ENCODE measurements around the gene SALL1.
A peak's percentile ranks its signal among the peaks of the same experiment; 100 is the strongest.

The SALL1 gene

DNA sequence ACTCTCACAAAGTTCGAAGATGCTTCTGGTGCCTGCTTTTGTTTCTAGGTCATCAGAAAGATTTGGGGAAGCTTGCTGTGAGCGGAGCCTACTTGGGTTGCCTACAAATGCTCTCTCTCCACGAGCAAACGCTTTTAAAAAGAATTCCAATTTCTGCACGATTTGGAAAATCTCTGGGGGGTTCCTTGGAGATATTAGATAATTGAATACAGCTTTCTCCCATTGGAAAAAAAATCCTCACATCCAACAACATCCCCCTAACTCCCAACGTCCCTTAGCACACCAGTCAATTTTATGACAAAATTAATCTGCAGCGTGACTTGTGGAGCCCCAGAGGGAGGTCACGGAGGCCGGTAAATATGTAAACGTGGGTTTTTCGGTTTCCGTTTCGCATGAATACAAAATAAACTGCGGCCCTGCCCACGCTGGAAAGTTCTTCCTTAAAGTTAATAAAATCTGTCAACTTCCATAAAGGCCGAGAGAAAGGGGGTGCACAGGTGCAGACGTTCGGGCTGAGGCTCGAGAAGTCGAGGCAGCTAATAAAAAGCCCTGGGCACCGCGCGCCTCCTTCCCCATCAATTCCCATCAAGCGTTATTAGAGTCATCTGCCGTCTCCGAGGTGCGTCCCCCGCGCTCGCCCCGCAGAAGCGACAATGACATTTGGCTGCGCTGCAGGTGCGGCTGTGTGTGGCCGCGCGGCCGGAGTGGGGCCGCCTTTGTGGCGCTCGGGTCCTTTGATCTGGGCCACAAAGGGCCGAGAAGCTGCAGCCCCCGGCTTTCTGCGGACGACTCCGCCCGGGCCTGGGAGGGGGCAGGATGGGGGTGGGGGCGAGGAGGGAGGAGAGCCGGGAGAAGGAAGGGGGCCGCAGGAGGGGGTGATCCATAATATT lies 37.6 kb downstream of the SALL1 start:
- DNase-seq = peak in 1 of 56 donors; percentile 5

DNA sequence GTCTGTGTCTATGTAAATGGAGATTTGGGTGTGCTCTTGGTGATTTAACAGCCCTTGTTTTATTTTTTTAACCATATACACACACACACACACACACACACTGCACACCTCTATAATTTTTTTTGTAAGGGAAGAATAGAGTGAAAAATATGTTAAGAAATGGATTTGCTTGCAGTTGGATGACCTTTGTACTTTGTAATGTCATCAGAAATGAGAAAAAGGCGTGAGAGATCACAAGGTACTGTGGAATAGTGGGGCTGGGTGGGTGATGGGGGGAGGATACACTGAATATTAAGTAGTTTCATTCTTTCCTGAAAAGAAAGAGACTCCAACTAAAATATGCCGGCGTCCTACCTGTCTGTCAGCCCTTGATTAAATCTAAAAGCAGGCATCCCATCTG lies 38.7 kb downstream of the SALL1 start:
- no peak for DNase-seq

DNA sequence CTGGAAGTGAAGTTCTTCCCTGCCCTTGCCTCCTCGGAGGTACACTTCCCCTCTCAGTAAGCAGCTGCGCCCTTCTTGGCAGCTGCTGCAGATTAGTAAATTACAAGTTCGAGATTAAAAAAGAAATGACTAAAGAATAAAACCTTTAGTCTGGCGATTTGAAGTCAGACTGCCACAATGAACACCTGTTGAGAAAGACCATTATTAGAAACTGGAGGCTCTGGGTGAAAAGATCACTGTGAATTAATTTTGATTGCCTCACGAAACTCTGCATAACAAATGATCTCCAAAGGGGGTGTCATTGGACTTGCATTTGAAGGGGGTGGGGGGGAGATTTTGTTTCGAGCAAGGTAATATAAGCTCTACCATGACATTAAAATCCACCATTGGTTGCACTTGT lies 39.3 kb downstream of the SALL1 start:
- DNase-seq = no peak

DNA sequence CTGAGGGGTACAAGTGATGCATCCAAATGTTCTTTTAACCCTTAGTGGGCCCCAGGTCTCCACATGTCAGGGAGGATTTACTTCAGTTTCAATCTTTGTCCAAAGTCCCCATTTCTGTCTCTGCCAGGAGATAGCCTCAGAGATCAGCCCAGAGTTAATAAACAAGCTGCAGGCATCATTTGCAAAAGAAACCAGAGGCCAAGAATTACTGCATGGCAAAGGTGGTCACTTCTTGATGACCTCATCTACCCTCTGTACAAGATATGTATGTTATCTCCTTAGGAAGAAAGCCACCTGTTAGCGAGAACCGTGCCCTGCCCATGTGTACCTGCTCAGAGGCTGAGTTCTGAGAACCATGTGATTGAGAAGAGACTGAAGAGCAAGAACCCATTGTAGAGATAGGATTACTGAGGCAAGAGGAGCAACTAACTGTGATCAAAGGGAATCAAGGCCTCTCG lies 40.3 kb downstream of the SALL1 start:
- DNase-seq = no peak

DNA sequence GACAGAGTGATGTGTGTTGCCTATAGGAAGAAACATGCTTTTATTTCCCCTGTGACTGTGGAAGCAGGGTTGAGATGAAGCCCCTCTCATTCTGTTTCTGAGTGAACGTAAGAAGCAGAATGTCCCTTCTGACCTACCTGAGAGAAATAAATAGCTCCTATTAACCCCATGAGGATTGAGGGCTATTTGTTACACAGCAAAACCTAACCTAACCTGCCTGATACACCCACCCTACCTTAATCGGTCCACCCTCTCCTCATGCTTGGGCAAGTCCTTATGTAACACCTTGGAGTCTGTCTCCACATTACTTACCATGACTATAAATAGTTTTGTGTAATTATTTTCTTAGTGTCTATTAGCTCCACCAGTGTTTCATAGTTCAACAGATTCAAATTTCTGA lies 41.9 kb downstream of the SALL1 start:
- DNase-seq = no peak

DNA sequence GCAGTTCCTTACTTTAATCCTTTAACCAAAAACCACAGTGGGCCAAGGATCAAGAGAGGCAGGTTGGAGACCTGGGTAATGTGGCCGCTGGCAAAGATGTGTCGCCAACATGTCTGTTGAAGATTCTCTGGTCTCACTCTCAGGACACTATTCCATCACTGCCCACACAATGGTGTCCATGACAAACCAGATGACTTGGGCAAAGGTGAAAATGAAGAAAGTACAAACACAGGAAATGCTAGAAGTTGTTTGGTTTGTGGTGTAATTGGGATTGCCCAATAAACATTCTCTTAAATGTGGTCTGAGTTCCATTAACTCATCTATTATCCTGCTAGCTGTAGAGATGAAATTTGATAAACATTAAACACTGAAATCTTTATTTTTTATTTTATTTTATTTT lies 43.3 kb downstream of the SALL1 start:
- DNase-seq = no peak

DNA sequence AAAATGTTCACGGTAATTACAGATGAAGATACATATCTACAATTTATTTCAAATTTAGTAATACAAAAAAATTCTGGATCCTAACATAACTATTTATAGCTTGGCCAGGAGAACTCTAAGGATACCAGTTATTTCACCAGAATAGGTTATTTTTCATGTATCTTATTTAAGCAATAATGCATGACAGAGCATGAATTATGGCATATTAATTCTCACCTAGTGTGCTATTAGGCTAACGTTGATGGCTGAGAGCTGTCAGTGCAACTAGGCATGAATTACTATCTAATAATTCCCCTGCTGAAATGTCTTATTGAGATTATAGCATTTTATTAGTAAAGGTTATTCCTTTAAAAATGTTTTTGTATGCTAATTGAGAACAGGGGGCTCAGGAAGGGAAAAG lies 44.5 kb downstream of the SALL1 start:
- no peak for DNase-seq

DNA sequence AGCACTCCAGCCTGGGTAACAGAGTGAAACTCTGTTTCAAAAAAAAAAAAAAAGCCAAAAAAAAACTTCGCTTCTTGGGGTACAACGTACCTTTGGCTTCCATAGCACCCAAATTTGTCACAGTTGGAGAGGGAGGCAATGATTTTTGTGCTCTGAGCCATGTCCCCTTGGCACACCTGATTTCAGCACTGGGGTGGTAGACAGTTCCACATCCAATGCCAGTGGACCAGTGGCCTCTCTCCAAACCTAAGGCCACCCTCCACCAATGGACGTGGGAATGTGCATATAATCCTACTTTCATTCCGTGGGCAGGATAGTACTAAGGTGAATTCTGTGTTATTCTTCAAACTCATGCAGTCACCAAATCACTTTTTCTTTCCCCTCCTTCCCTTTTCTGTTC lies 47.5 kb downstream of the SALL1 start:
- no peak for DNase-seq

DNA sequence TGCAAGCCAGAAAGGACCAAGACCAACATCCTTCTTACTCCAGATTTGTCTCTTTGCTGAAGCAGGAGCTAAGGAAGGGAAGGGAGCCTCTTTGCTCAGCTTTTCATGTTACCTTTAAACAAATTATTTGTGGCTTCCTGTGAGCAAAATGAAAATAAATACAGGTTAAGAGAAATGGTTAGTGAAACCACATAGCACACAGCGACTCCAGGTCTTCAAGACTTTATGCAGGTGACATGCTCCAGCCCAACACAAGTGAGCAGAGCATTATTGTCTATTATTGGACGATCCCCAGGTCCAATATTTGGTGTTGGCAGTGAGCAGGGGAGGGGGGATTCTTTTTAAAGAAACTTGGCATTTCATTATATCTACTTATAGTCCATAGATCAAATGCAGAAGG lies 53.3 kb downstream of the SALL1 start:
- DNase-seq = no peak

DNA sequence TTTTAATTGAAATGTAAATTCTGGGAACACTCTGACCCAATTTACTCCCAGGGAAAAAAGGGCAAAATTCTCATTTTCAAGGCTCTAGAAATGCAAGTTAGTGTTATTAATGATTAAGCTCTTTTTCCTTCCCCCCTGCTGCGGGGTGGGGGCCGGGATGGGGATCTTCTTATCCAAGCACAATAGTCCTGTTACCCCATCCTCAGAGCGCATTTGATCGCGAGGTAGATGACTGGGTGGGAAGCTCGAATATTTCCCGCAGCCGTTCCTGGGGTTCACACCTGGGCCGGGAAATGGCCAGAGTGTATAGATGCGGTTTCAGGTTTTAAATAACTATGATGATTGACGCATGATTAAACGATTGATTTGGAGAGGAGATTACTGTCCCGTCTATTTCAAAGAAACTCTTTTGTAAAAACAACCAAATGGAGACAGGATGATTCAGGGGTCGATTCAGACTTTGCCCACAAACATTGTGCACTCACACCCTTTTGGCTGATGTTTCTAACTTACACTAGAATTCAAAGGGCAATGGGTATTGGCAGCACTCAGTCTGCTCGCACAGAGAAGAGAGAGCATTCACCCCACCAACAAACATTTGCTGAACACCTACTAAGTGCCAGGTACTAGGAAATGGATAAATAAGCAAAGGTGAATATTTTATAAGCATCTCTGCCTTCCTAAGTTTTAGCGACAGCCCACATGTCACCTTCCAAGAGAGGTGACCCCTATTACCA lies 55.0 kb downstream of the SALL1 start:
- DNase-seq = peak in 1 of 56 donors; percentile 33

DNA sequence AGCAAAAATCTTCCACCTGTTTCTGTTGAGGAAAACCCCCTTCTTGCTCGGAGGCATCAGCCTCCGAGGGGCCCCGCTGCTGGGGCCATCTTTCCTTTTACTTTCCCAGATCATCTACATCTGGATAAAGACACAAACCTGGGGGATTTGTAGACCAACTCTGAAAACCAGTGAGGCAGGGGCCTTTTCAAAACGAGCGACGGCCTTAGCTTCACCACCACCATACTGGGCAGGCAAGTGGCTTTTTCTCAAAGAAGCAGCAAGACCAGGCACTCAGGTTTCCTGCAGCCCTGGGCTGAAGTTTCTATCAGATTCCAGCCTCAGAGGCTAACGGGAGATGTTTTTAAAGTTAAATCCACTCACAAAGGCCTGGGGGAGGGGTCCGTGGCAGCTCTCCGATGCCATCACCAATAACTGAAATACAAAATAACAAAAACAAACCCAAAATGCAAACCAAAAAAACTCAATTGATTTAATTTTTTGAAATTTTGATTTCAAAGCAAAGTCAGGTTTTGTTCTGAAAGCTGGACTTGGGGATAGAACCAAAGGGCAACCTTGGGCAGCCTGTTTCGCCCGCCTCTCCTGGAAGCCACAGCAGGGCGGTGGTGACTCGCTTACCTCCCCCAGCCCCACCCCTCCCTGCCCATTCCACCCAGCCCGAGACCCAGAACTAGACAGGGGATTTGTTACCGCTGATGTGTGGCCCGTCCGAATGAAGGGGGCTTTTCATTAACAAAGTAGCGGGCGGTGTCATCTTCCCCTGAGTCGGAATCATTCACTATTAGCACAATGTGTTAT lies 55.8 kb downstream of the SALL1 start:
- DNase-seq = peak in 17 of 56 donors; percentile 2 to 49 (median 20)

DNA sequence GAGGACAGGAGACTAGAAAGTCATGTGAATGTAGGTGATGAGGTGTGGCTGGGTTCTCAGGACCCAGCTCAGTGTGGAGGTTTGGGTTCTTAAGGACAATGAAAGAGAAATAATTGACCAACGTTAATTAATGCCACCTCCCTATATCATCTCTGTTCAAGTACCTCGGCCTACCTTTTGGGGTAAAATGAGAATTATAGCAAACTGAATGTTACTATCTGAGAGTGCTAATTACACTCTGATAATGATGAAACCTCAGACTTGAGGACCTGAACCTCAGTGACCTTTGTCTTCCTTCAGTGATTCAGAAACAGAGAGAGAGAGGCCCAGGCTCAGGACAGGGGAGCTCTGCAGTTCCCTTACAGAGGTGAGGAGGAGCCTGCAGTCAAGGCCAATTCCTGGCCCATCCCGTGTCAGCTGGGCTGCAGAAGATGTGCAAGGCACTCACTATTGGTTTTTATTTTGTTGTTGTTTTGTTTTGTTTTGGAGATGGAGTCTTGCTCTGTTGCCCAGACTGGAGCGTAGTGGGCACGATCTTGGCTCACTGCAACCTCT lies 57.3 kb downstream of the SALL1 start:
- no peak for DNase-seq

Data from amygdala (tissue), 56 donors.